ENCODE data around the gene C7orf57. TPM values are rescaled to one million over a fixed set of nuclear protein-coding genes. Genes with fewer than 3 reads are reported as not detected.

The C7orf57 gene
- total RNA-seq, 1 donor from 2014 or later = not detected

DNA sequence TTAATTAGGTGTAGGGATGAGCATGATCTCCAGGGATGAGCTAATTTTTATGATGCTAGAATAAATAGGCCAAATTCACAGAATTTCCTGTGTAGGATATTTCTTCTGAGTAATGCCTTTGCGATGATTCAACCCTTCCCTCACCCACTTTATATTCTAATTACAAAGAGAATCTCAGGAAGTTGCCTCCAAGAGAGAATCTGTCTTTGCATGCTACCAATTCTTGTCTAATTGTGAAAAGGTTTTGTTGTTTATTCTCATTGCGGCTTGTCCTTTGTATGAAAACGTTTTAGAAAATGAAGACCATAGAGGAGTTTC, 6.3 kb downstream of the C7orf57 start:
- H3K36me3 Mint-ChIP-seq (ENCODE audit: unreplicated experiment) = no peaks in the 10 kb centered on the region
- no peak overlapping the region for H3K27ac Mint-ChIP-seq (ENCODE audit: unreplicated experiment)
- H3K9me3 Mint-ChIP-seq (ENCODE audit: unreplicated experiment) = no peaks in the 10 kb centered on the region
- no peak for DNase-seq
- H3K27me3 Mint-ChIP-seq (ENCODE audit: unreplicated experiment) = peaks cover 6% of the 10 kb centered on the region
- TF ChIP-seq, protein P1, sequence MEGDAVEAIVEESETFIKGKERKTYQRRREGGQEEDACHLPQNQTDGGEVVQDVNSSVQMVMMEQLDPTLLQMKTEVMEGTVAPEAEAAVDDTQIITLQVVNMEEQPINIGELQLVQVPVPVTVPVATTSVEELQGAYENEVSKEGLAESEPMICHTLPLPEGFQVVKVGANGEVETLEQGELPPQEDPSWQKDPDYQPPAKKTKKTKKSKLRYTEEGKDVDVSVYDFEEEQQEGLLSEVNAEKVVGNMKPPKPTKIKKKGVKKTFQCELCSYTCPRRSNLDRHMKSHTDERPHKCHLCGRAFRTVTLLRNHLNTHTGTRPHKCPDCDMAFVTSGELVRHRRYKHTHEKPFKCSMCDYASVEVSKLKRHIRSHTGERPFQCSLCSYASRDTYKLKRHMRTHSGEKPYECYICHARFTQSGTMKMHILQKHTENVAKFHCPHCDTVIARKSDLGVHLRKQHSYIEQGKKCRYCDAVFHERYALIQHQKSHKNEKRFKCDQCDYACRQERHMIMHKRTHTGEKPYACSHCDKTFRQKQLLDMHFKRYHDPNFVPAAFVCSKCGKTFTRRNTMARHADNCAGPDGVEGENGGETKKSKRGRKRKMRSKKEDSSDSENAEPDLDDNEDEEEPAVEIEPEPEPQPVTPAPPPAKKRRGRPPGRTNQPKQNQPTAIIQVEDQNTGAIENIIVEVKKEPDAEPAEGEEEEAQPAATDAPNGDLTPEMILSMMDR (IDR thresholded peaks at IDR 0.05; ENCODE audit: partially characterized antibody, unreplicated experiment) = no peak
- H3K4me1 Mint-ChIP-seq (ENCODE audit: low read depth, unreplicated experiment) = no peaks in the 10 kb centered on the region
- H3K4me3 Mint-ChIP-seq (ENCODE audit: unreplicated experiment) = no peak overlapping the region

- Mint-ChIP-seq H3K27ac (ENCODE audit: unreplicated experiment) (no peak overlapping the region), H3K27me3 (ENCODE audit: unreplicated experiment) (peaks cover 6% of the 10 kb centered on the region), H3K4me3 (ENCODE audit: unreplicated experiment) (no peak overlapping the region), H3K36me3 (ENCODE audit: unreplicated experiment) (no peaks in the 10 kb centered on the region), H3K9me3 (ENCODE audit: unreplicated experiment) (no peaks in the 10 kb centered on the region), H3K4me1 (ENCODE audit: low read depth, unreplicated experiment) (no peaks in the 10 kb centered on the region)
- TF ChIP-seq, protein P1 (IDR thresholded peaks at IDR 0.05; ENCODE audit: partially characterized antibody, unreplicated experiment) = no peak
- no peak for DNase-seq
Measured at GRCh38 chr7:48042216-48042615, 6.9 kb downstream of the C7orf57 start.

DNA sequence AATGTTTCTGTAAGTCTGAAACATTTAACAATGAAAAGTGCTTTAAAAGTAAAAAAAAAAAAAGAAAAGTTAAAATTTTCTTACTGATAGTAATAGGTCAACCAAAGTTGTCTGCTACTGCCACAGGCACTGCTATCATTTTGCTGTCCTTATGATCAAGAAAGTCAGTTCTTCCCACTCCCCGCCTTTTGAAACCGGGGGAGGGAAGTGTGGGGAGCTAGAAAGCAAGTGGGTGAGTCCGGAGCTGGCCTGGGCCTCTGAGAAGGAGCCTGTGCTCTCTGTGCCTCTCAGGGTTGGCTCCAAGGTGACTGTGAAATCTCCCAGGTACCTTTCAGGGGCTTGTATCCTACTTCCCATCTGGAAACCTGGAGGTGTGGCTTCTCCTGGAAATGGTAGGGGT, 7.3 kb downstream of the C7orf57 start:
- no peaks in the 10 kb centered on the region for H3K9me3 Mint-ChIP-seq (ENCODE audit: unreplicated experiment)
- H3K27me3 Mint-ChIP-seq (ENCODE audit: unreplicated experiment) = peaks cover 6% of the 10 kb centered on the region
- H3K36me3 Mint-ChIP-seq (ENCODE audit: unreplicated experiment) = no peaks in the 10 kb centered on the region
- no peaks in the 10 kb centered on the region for H3K4me1 Mint-ChIP-seq (ENCODE audit: low read depth, unreplicated experiment)
- H3K27ac Mint-ChIP-seq (ENCODE audit: unreplicated experiment) = no peak overlapping the region
- no peak for DNase-seq
- TF ChIP-seq, protein P1 (IDR thresholded peaks at IDR 0.05; ENCODE audit: partially characterized antibody, unreplicated experiment) = no peak
- H3K4me3 Mint-ChIP-seq (ENCODE audit: unreplicated experiment) = no peak overlapping the region

DNA sequence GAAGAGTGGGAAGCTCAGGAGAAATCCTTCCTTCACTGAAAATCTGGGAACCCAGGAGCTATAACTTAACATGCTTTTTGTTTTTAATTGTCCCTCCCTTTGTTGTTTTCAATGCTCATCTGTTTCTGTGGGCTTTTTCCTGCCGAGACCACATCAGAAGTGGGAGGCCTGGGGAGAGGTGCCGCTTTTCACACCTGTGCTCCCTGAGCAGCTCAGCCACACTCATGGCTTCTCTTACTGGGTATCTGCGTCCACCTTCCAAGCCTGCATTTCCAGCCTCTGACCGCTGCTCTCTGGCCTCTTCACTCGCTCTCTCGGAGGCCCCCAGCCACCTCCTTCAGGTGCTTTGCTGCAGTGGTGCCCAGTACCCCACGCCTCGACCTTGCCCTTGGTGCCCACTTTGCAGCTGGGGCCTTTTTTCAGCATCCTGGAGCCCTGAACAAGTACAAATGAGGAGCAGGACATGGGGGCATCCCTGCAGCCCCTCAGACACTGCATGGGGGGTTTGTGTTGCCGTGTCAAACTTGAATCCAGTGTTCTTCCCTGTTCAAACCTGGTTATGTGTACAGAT, 9.9 kb downstream of the C7orf57 start:
- Mint-ChIP-seq H3K27ac (ENCODE audit: unreplicated experiment) (no peak overlapping the region), H3K4me3 (ENCODE audit: unreplicated experiment) (no peak overlapping the region), H3K9me3 (ENCODE audit: unreplicated experiment) (no peaks in the 10 kb centered on the region), H3K4me1 (ENCODE audit: low read depth, unreplicated experiment) (peaks cover 7% of the 10 kb centered on the region), H3K27me3 (ENCODE audit: unreplicated experiment) (peaks cover 10% of the 10 kb centered on the region), H3K36me3 (ENCODE audit: unreplicated experiment) (peaks cover 4% of the 10 kb centered on the region)
- no peak for DNase-seq
- TF ChIP-seq, protein P1 (IDR thresholded peaks at IDR 0.05; ENCODE audit: partially characterized antibody, unreplicated experiment) = no peak

DNA sequence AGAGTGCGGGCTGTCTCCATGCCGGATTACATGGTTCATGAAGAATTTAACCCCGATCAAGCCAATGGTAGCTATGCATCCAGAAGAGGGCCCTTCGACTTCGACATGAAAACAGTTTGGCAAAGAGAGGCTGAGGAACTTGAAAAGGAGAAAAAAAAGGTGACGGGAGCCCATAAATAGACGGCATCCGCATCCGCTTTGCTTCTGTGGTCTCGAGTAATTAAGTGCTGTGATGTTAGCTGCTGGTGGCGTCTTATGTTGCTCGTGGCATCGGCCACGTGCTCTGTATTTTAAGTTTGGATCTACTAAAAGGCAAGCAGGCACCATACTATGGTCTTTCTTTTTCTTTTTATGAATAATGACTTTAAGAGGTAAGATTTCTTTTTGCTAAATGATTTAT, 11.1 kb downstream of the C7orf57 start:
- Mint-ChIP-seq H3K36me3 (ENCODE audit: unreplicated experiment) (peaks cover 4% of the 10 kb centered on the region), H3K27me3 (ENCODE audit: unreplicated experiment) (peaks cover 10% of the 10 kb centered on the region), H3K27ac (ENCODE audit: unreplicated experiment) (no peak overlapping the region), H3K4me1 (ENCODE audit: low read depth, unreplicated experiment) (peaks cover 7% of the 10 kb centered on the region), H3K4me3 (ENCODE audit: unreplicated experiment) (no peak overlapping the region), H3K9me3 (ENCODE audit: unreplicated experiment) (no peaks in the 10 kb centered on the region)
- no peak for DNase-seq
- TF ChIP-seq, protein P1 (IDR thresholded peaks at IDR 0.05; ENCODE audit: partially characterized antibody, unreplicated experiment) = no peak
